Endothelial cell of umbilical vein (primary cell): ENCODE measurements around the gene APOBEC2. TPM values are rescaled to one million over a fixed set of nuclear protein-coding genes. Genes with fewer than 3 reads are reported as not detected.

ENCODE experiments used
- BruUV-seq: library from RNA; stranded (reverse); fragments of 400-500 nt; replicated peaks from 2 replicates; lab custom pipeline; 2021; lab: Mats Ljungman, UMichigan
- CTCF ChIA-PET: fragments of 300-600, 350-600 bp; sonication (Branson Sonifier 250); formaldehyde crosslinking; loops from one replicate; lab custom pipeline; 2021; ENCODE audit warnings: antibody characterized with exemption, inconsistent platforms; lab: Charles Lee
- POLR2A ChIA-PET: fragments of 300-600, 350-600 bp; sonication (Branson Sonifier 250); formaldehyde crosslinking; loops from one replicate; lab custom pipeline; 2021; ENCODE audit warnings: antibody characterized with exemption, inconsistent platforms; lab: Charles Lee
- DNase-seq: peaks from one replicate; pipeline ENCODE4 v3.0.0-alpha.2; 2011; ENCODE audit warnings: low read depth, low spot score
- FAIRE-seq: peaks from 2 replicates; lab custom pipeline; 2011; peaks lifted over from hg19 to GRCh38; lab: Jason Lieb, UNC
- H2AFZ ChIP-seq: 2 replicates; pipeline ENCODE4 v1.6.0; 2012; ENCODE audit warnings: low read depth, low read length, control low read depth, inconsistent platforms
- H3K27ac ChIP-seq: 2 replicates; pipeline ENCODE4 v1.5.1; 2011; ENCODE audit warnings: low read depth, mild to moderate bottlenecking, control low read depth, low read length, moderate library complexity; ENCODE audit not compliant: insufficient read depth
- H3K27me3 ChIP-seq, 2 experiments: 2 replicates each; pipeline versions ENCODE4 v1.6.0 to v1.6.1; 2011; ENCODE audit warnings: low read length in 2 of 2, mixed read lengths in 1 of 2; ENCODE audit not compliant: control insufficient read depth in 2 of 2, insufficient read depth in 2 of 2
- H3K36me3 ChIP-seq, 2 experiments: 2 replicates in 1 of 2; 3 replicates in 1 of 2; pipeline ENCODE4 v1.5.1; 2011; ENCODE audit warnings: low read length in 2 of 2, mild to moderate bottlenecking in 1 of 2, moderate library complexity in 1 of 2; ENCODE audit not compliant: control insufficient read depth in 2 of 2, insufficient read depth in 2 of 2; ENCODE audit errors: extremely low read depth in 1 of 2
- H3K4me1 ChIP-seq: 3 replicates; pipeline ENCODE4 v1.5.1; 2011; ENCODE audit warnings: mild to moderate bottlenecking, low read length; ENCODE audit not compliant: control insufficient read depth, insufficient read depth; ENCODE audit errors: extremely low read depth
- H3K4me2 ChIP-seq: 2 replicates; pipeline ENCODE4 v1.6.1; 2011; ENCODE audit warnings: low read length, control low read depth, mixed read lengths; ENCODE audit not compliant: insufficient read depth
- H3K4me3 ChIP-seq, 3 experiments: fragments of 200-600 bp in 1 of 3; sonication (generic), shearing (Covaris generic) in 1 of 3; replicated peaks in 1 of 3; 2 replicates each; pipeline ENCODE4 v1.5.1; 2011 to 2016; ENCODE audit warnings: control low read depth in 3 of 3, low read length in 3 of 3, mild to moderate bottlenecking in 2 of 3, inconsistent platforms in 1 of 3, low read depth in 1 of 3, moderate library complexity in 1 of 3; ENCODE audit not compliant: insufficient read depth in 1 of 3
- H3K79me2 ChIP-seq: 2 replicates; pipeline ENCODE4 v1.6.0; 2012; ENCODE audit warnings: low read length, inconsistent platforms; ENCODE audit not compliant: control insufficient read depth, insufficient read depth
- H3K9ac ChIP-seq: replicated peaks from 2 replicates; pipeline ENCODE3; 2011; ENCODE audit warnings: low read length, control low read depth; ENCODE audit not compliant: insufficient read depth; ENCODE audit errors: extremely low read depth
- H3K9me1 ChIP-seq: replicated peaks from 3 replicates; pipeline ENCODE4 v1.6.0; 2011; ENCODE audit warnings: mild to moderate bottlenecking, low read length; ENCODE audit not compliant: control insufficient read depth, insufficient read depth; ENCODE audit errors: extremely low read depth
- H3K9me3 ChIP-seq: replicated peaks from 2 replicates; pipeline ENCODE4 v1.5.1; 2012; ENCODE audit warnings: low read length, inconsistent platforms; ENCODE audit not compliant: control insufficient read depth, insufficient read depth
- H4K20me1 ChIP-seq: replicated peaks from 2 replicates; pipeline ENCODE3; 2011; ENCODE audit warnings: mild to moderate bottlenecking, low read length; ENCODE audit not compliant: control insufficient read depth, insufficient read depth; ENCODE audit errors: extremely low read depth
- CTCF ChIP-seq, 2 donors: IDR thresholded peaks; 1 replicate in 1 of 2; 2 replicates in 1 of 2; pipeline ENCODE4 v1.5.1; 2011; ENCODE audit warnings: low read length in 2 of 2, mild to moderate bottlenecking in 2 of 2, moderate library complexity in 2 of 2, control low read depth in 1 of 2, inconsistent platforms in 1 of 2, low read depth in 1 of 2; ENCODE audit not compliant: insufficient read depth in 1 of 2; ENCODE audit errors: extremely low read depth in 1 of 2
- GATA2 ChIP-seq: IDR thresholded peaks from 2 replicates; pipeline ENCODE4 v1.7.0; 2011; ENCODE audit warnings: low read depth, mild to moderate bottlenecking, moderate library complexity, mixed read lengths, low read length; ENCODE audit not compliant: insufficient read length, insufficient read depth
- JUN ChIP-seq: IDR thresholded peaks from 2 replicates; pipeline ENCODE4 v1.6.1; 2011; ENCODE audit warnings: borderline replicate concordance, low read depth; ENCODE audit not compliant: insufficient read length, insufficient read depth
- dilution Hi-C: fragments of 300-500 bp; cut with MboI; formaldehyde crosslinking; loops from one replicate; pipeline ENCODE4 v1.15.0; 2019; ENCODE audit warnings: low sequenced_read_pairs; ENCODE audit not compliant: extremely low pct_ligation_motif_present
- intact Hi-C: fragments of 100-400 bp; cut with micrococcal nuclease; formaldehyde crosslinking; loops from one replicate; pipeline ENCODE4 v1.10.0; 2022
- polyA plus RNA-seq, 4 experiments: library from polyadenylated mRNA; depleted of rRNA in 3 of 4; stranded (reverse) in 3 of 4; unstranded in 1 of 4; fragments of >200 nt; gene quantifications; 2 replicates each; pipeline versions ENCODE4 v1.2.1 to v1.2.3, GENCODE V29; 2011 to 2012; ENCODE audit warnings: missing spikeins in 1 of 4
- total RNA-seq: library from RNA; stranded (reverse); gene quantifications from 2 replicates; pipeline ENCODE4 v1.2.3, GENCODE V29; 2021

Gene APOBEC2
- total and polyA plus RNA-seq, 2 donors (not counting 3 experiments of a cell fraction or from before 2014, with no cell fraction given), result not detected

- POLR2A ChIA-PET, result no interaction called here
Observed at GRCh38 chr6:41090841-41091761, 38.1 kb downstream of the APOBEC2 start.

GRCh38 chr6:41092421-41093140, 39.6 kb downstream of the APOBEC2 start:
- no peaks in the 10 kb centered on the region for H3K9me1 ChIP-seq
- H3K4me2 ChIP-seq, result no peak overlapping the region
- no peaks in the 10 kb centered on the region for H4K20me1 ChIP-seq
- H2AFZ ChIP-seq, result no peak overlapping the region
- POLR2A ChIA-PET, result no interaction called here
- intact Hi-C loops (loop anchor here (1.0 to 2.0 kb wide), 2 partner anchors 90 to 226 kb away; no protein-coding TSS in a partner anchor), dilution Hi-C loops (no loop called here)
- H3K9me3 ChIP-seq, result no peaks in the 10 kb centered on the region
- H3K4me1 ChIP-seq, result peaks cover 16% of the 10 kb centered on the region
- H3K9ac ChIP-seq, result no peak overlapping the region
- peaks cover 2% of the 10 kb centered on the region for H3K79me2 ChIP-seq
- no peaks in the 10 kb centered on the region for H3K27me3 ChIP-seq
- DNase-seq, result peak; percentile 36
- CTCF ChIA-PET, result interaction anchor here (0.9 to 6.1 kb wide), 8 partner anchors 10 to 214 kb away, joined by 3 to 89 read pairs (median 4); no protein-coding TSS in a partner anchor
- BruUV-seq, result no TSS peak
- H3K36me3 ChIP-seq, result peaks cover 26 to 59% of the 10 kb centered on the region in 2 experiments
- FAIRE-seq, result peak; percentile 57
- no peak overlapping the region for H3K27ac ChIP-seq
- H3K4me3 ChIP-seq, result no peak overlapping the region
- TF ChIP-seq JUN (no peak), CTCF (IDR thresholded peaks at IDR 0.05; ENCODE audit: extremely low read depth in 1 of 2, insufficient read depth in 1 of 2, low read depth in 1 of 2, low read length in 2 of 2) (peak; percentile 9 to 39)

More at GRCh38 chr6:41090841-41091761, 38.1 kb downstream of the APOBEC2 start:
- Histone ChIP-seq H3K9ac (no peak overlapping the region), H3K4me3 (no peak overlapping the region), H3K36me3 (peaks cover 26 to 49% of the 10 kb centered on the region in 2 experiments), H3K9me1 (no peaks in the 10 kb centered on the region), H3K27me3 (no peaks in the 10 kb centered on the region), H3K79me2 (peaks cover 2% of the 10 kb centered on the region), H3K4me1 (peaks cover 2% of the 10 kb centered on the region), H2AFZ (no peak overlapping the region), H3K9me3 (no peaks in the 10 kb centered on the region), H3K4me2 (no peak overlapping the region), H3K27ac (no peak overlapping the region), H4K20me1 (no peaks in the 10 kb centered on the region)
- intact Hi-C loops, result no loop called here
- no peak for TF ChIP-seq GATA2
- dilution Hi-C loops, result no loop called here
- FAIRE-seq (no peak), DNase-seq (no peak)
- CTCF ChIA-PET, result interaction anchor here (0.6 to 6.1 kb wide), 9 partner anchors 11 to 557 kb away, joined by 3 to 89 read pairs (median 4); partner anchors contain the start of genes NFYA and OARD1
- BruUV-seq, result no TSS peak
